Vagina (tissue), 2 donors: Measurements from ENCODE around the gene CYP4F22. TPM values are rescaled to one million over a fixed set of nuclear protein-coding genes. Genes with fewer than 3 reads are reported as not detected.
"Not testable (repeated sequence)": the region's sequence is repeated elsewhere in the genome, so short reads cannot be mapped to it uniquely, and the experiment has no call there.

Source experiments
- DNase-seq, 2 donors: peaks; one replicate each; pipeline ENCODE4 v3.0.0-alpha.2; 2017; ENCODE audit errors: extremely low spot score in 2 of 2
- H3K27ac ChIP-seq: fragments of 200-600 bp; sonication (generic); one replicate; pipeline ENCODE4 v1.5.1; 2019
- H3K27me3 ChIP-seq: fragments of 200-600 bp; sonication (generic); one replicate; pipeline ENCODE4 v1.5.1; 2019
- H3K36me3 ChIP-seq, 2 donors: fragments of 200-600 bp; sonication (generic); one replicate each; pipeline ENCODE4 v1.5.1; 2017 to 2019
- H3K4me1 ChIP-seq: fragments of 200-600 bp; sonication (generic); one replicate; pipeline ENCODE4 v1.5.1; 2019
- H3K4me3 ChIP-seq, 2 donors: fragments of 200-600 bp; sonication (generic); 1 replicate in 1 of 2; 2 replicates in 1 of 2; pipeline ENCODE4 v1.5.1; 2016 to 2019
- H3K9me3 ChIP-seq: fragments of 200-600 bp; sonication (generic); one replicate; pipeline ENCODE4 v1.5.1; 2019
- POLR2A ChIP-seq, 2 donors: fragments of 450-650 bp; IDR thresholded peaks; one replicate each; pipeline ENCODE4 v1.6.1; 2017; ENCODE audit warnings: antibody characterized with exemption in 2 of 2, mild to moderate bottlenecking in 2 of 2, moderate library complexity in 2 of 2
- POLR2AphosphoS5 ChIP-seq, 2 donors: sonication (generic); formaldehyde crosslinking; IDR thresholded peaks; one replicate each; pipeline ENCODE4 v1.9.0; 2017; ENCODE audit warnings: antibody characterized with exemption in 2 of 2, mild to moderate bottlenecking in 2 of 2, low read depth in 1 of 2; ENCODE audit not compliant: insufficient read depth in 1 of 2
- intact Hi-C: fragments of 100-400 bp; cut with DNase I; formaldehyde crosslinking; loops from one replicate; pipeline ENCODE4 v1.15.1; 2023
- total RNA-seq: library from RNA; depleted of rRNA; stranded (reverse); fragments of >200 nt; gene quantifications from one replicate; pipeline ENCODE4 v1.2.3, GENCODE V29; 2016
- TF ChIP-seq, protein P1 (sequence below), 3 experiments: fragments of 450-650 bp in 2 of 3; fragments of 200-600 bp in 1 of 3; sonication (generic) in 1 of 3; IDR thresholded peaks; one replicate each; pipeline ENCODE4 v1.5.1; 2017 to 2019; ENCODE audit warnings: antibody characterized with exemption in 3 of 3, mild to moderate bottlenecking in 2 of 3, moderate library complexity in 2 of 3

The CYP4F22 gene
- total RNA-seq, 1 donor from 2014 or later = 12.3 TPM

DNA sequence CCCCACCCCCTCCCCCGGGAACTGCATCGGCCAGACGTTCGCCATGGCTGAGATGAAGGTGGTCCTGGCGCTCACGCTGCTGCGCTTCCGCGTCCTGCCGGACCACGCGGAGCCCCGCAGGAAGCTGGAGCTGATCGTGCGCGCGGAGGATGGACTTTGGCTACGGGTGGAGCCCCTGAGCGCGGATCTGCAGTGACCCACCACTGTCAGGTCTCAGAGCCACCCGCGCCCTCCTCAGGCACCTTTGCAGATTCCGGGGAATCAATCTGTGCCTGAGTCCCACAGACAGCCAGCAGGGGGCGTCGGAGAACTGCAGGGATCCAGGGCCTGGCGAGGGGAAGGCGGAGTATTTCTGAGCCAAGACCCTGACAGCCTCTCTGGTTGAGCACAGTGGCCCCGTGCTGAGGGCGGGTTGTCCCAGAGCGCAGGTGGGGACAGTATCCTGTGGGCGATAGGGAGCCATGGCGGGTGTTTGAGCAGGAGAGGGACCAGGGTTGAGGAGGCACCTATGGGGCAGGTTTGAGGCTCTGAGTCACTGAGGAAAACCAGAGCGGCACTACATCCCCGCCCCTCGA lies 76.3 kb downstream of the CYP4F22 start:
- H3K27me3 ChIP-seq = no peaks in the 10 kb centered on the region
- DNase-seq = no peak
- TF ChIP-seq, protein P1, sequence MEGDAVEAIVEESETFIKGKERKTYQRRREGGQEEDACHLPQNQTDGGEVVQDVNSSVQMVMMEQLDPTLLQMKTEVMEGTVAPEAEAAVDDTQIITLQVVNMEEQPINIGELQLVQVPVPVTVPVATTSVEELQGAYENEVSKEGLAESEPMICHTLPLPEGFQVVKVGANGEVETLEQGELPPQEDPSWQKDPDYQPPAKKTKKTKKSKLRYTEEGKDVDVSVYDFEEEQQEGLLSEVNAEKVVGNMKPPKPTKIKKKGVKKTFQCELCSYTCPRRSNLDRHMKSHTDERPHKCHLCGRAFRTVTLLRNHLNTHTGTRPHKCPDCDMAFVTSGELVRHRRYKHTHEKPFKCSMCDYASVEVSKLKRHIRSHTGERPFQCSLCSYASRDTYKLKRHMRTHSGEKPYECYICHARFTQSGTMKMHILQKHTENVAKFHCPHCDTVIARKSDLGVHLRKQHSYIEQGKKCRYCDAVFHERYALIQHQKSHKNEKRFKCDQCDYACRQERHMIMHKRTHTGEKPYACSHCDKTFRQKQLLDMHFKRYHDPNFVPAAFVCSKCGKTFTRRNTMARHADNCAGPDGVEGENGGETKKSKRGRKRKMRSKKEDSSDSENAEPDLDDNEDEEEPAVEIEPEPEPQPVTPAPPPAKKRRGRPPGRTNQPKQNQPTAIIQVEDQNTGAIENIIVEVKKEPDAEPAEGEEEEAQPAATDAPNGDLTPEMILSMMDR (IDR thresholded peaks at IDR 0.05) = peak; percentile 73 to 81 (median 81)
- no peak for TF ChIP-seq POLR2A (IDR thresholded peaks at IDR 0.05)
- peak in 1 of 2 donors; percentile 19 for TF ChIP-seq POLR2AphosphoS5 (IDR thresholded peaks at IDR 0.05; ENCODE audit: insufficient read depth in 1 of 2, low read depth in 1 of 2)

DNA sequence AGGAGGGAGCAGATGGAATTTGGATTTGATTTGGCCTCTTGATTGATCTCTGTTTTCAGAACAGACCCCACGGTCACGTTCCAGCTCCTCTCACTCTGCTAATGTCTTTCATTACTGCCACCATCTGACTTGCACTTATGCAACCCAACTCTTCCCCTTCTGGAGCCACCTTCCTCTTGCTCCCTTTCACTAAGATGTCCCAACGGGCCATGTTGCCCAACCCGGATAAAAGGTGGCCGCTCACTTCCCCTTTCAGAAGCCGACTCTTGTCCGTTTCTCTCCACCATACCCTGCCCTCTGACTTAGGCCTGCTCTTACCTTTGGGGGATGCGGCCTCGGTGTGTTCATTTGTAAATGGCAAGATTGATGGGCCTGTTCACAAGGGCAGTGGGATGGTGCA lies 79.3 kb downstream of the CYP4F22 start:
- no peaks in the 10 kb centered on the region for H3K36me3 ChIP-seq
- intact Hi-C loops = no loop called here
- H3K9me3 ChIP-seq = no peaks in the 10 kb centered on the region
- no peak for DNase-seq
- no peaks in the 10 kb centered on the region for H3K27me3 ChIP-seq
- no peaks in the 10 kb centered on the region for H3K4me1 ChIP-seq
- H3K4me3 ChIP-seq = no peak overlapping the region
- no peak overlapping the region for H3K27ac ChIP-seq
- TF ChIP-seq, protein P1 (IDR thresholded peaks at IDR 0.05) = no peak
- TF ChIP-seq POLR2A (IDR thresholded peaks at IDR 0.05) (no peak), POLR2AphosphoS5 (IDR thresholded peaks at IDR 0.05; ENCODE audit: insufficient read depth in 1 of 2, low read depth in 1 of 2) (no peak)

More for the DNA sequence above, 76.3 kb downstream of the CYP4F22 start:
- intact Hi-C loops = no loop called here
- Histone ChIP-seq H3K27ac (no peak overlapping the region), H3K4me3 (no peak overlapping the region), H3K9me3 (no peaks in the 10 kb centered on the region), H3K36me3 (no peaks in the 10 kb centered on the region), H3K4me1 (no peaks in the 10 kb centered on the region)

DNA sequence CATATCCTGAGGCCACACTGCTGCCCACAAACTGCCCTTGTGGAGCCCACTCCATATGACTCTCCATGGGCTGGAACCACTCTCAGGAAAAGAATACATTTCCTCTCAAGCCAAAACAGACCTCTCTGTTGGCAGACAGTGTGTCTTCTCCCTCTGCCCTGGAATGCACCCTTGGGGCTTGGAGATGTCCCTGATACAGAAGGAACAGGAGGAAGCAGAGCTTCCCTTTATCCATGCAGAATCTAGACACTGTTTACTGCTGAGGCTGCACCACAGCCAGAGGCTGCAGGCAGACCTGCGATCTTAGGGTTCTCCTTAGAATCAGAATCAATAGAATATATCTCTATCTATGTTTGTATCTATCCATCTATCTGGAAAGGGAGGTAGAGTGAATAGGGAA lies 79.9 kb downstream of the CYP4F22 start:
- Histone ChIP-seq H3K9me3 (no peaks in the 10 kb centered on the region), H3K4me3 (no peak overlapping the region), H3K36me3 (no peaks in the 10 kb centered on the region), H3K27ac (no peak overlapping the region), H3K4me1 (no peaks in the 10 kb centered on the region), H3K27me3 (no peaks in the 10 kb centered on the region)
- TF ChIP-seq, protein P1 (IDR thresholded peaks at IDR 0.05) = no peak
- no peak for TF ChIP-seq POLR2A (IDR thresholded peaks at IDR 0.05)
- no peak for TF ChIP-seq POLR2AphosphoS5 (IDR thresholded peaks at IDR 0.05; ENCODE audit: insufficient read depth in 1 of 2, low read depth in 1 of 2)
- no peak for DNase-seq
- intact Hi-C loops = no loop called here

DNA sequence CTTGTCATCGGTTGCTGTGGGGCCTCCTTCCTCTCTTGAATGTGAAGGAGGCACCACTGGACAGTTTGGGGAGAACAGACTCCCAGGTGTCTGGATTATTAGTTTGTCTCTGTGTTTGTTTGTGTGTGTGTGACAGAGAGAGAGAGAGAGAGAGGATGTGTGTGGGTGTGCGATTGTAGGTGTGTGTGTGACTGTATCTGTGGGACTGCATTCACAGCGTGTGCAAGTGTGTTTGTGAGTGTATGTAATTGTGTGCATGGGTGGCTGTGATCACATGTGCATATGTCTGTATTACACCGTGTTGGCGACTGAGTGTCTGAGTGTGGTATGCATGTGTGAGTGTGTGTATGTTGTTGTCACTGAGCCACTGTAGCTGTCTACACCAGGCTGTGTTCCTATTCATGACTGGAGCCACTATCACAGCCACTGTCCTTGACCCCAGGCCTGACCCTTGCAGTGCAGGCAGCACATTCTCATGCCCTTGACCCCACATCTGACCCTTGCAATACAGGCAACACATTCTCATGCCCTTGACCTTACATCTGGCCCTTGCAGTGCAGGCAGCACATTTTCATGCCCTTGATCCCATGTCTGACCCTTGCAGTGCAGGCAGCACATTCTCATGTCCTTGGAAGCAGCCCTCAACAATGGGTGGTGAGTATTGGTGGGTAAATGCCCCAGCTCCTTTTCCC lies 81.6 kb downstream of the CYP4F22 start:
- no peak for DNase-seq
- Histone ChIP-seq H3K27me3 (no peaks in the 10 kb centered on the region), H3K36me3 (no peaks in the 10 kb centered on the region), H3K4me3 (no peak overlapping the region), H3K27ac (no peak overlapping the region), H3K4me1 (no peaks in the 10 kb centered on the region), H3K9me3 (no peaks in the 10 kb centered on the region)
- intact Hi-C loops = no loop called here
- TF ChIP-seq POLR2AphosphoS5 (IDR thresholded peaks at IDR 0.05; ENCODE audit: insufficient read depth in 1 of 2, low read depth in 1 of 2) = no peak
- TF ChIP-seq, protein P1 (IDR thresholded peaks at IDR 0.05) = no peak

DNA sequence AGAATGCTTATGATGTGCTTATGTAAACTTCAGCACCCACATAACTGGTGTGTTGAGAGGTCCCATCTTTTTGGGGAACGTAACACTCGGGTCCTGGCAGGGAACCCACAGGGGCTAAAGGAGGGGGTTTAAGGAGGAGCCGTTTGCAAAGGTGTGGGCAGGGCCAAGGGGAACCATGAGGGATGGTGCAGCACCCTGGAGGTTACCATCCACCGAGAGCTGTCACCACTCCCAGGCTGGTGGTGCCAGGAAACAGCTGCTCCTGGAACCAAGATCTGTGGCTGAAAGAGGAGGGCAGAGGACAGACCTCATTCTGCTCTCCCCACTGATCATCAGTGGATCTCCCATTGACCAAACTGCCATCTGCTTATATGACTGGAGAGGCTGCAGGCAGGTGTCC lies 83.5 kb downstream of the CYP4F22 start:
- Histone ChIP-seq H3K27me3 (no peaks in the 10 kb centered on the region), H3K36me3 (no peaks in the 10 kb centered on the region)
- intact Hi-C loops = no loop called here

DNA sequence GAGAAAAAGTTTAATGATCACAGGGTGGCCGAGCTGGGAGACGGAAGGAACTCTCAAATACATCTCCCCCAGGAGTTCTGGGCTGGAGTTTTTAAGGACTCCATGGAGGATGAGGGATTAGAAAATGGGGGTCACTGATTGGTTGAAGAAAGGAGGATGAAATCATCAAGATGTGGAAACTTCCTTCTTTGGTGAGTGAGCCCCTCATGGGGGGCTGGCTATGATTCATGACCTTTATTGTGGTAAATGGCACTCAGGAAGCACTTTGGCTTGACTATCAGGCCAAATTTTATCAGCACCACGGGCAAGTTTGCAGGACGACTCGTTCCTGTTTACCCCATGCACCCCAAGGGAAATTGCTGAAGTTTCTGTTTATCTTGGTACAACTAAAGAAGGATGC lies 84.2 kb downstream of the CYP4F22 start:
- H3K27ac ChIP-seq, H3K27me3 ChIP-seq, intact Hi-C loops, H3K36me3 ChIP-seq, H3K4me1 ChIP-seq, H3K9me3 ChIP-seq, DNase-seq, H3K4me3 ChIP-seq: not testable (repeated sequence)

More for the DNA sequence above, 83.5 kb downstream of the CYP4F22 start:
- Histone ChIP-seq H3K4me1 (no peaks in the 10 kb centered on the region), H3K4me3 (no peak overlapping the region), H3K9me3 (no peaks in the 10 kb centered on the region), H3K27ac (no peak overlapping the region)
- DNase-seq = no peak
- TF ChIP-seq, protein P1 (IDR thresholded peaks at IDR 0.05) = no peak
- TF ChIP-seq POLR2AphosphoS5 (IDR thresholded peaks at IDR 0.05; ENCODE audit: insufficient read depth in 1 of 2, low read depth in 1 of 2) (no peak), POLR2A (IDR thresholded peaks at IDR 0.05) (no peak)

DNA sequence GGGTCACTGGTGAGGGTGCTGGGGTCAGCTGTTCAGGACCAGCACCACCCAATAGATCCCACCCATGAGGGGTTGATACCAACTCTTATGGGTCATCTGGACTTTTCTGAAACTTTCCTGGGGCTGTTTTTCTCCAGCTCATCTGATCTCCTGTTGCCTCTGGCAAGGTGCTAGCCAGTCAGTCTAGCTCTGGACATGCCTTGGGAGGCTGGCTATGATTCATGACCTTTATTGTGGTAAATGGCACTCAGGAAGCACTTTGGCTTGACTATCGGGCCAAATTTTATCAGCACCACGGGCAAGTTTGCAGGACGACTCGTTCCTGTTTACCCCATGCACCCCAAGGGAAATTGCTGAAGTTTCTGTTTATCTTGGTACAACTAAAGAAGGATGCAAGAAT lies 85.4 kb downstream of the CYP4F22 start:
- H3K4me1 ChIP-seq, DNase-seq, H3K4me3 ChIP-seq, H3K36me3 ChIP-seq, H3K27ac ChIP-seq, H3K27me3 ChIP-seq, H3K9me3 ChIP-seq, intact Hi-C loops: not testable (repeated sequence)
